ENCODE measurements around the gene EVI2A. TPM values are rescaled to one million over a fixed set of nuclear protein-coding genes. Genes with fewer than 3 reads are reported as not detected.
A peak's percentile ranks its signal among the peaks of the same experiment; 100 is the strongest.

EVI2A gene
- total and polyA plus RNA-seq, 2 experiments from 2014 or later: 1.3 TPM; not detected in 1

- no peaks in the 10 kb centered on the region for H3K4me1 ChIP-seq (ENCODE audit: insufficient read depth)
- peaks cover 9% of the 10 kb centered on the region; the same call in 2 of the 3 replicates for H3K36me3 Mint-ChIP-seq (ENCODE audit: low read depth)
- H3K9me2 ChIP-seq (ENCODE audit: insufficient read depth): no peaks in the 10 kb centered on the region
- no peak overlapping the region for H3K4me3 ChIP-seq
- peaks cover 3% of the 10 kb centered on the region; the same call in 1 of the 2 replicates for H3K36me3 ChIP-seq (ENCODE audit: insufficient read depth)
- ATAC-seq (no peak), DNase-seq (ENCODE audit: low spot score) (no peak)
- no peaks in the 10 kb centered on the region for H3K79me2 ChIP-seq (replicated peaks; ENCODE audit: insufficient read depth)
- H2AFZ ChIP-seq: no peak overlapping the region
- H3K4me3 Mint-ChIP-seq: no peak overlapping the region
- H3F3A ChIP-seq (replicated peaks; ENCODE audit: low read depth): no peaks in the 10 kb centered on the region
- H3K27ac Mint-ChIP-seq: peak overlapping the region; percentile 45
- no peak overlapping the region for H3K4me2 ChIP-seq
- H3K4me1 Mint-ChIP-seq: peaks cover 2% of the 10 kb centered on the region; the same call in 2 of the 3 replicates
- no peaks in the 10 kb centered on the region for H3K9me3 Mint-ChIP-seq
- no peaks in the 10 kb centered on the region for H4K20me1 ChIP-seq (replicated peaks; ENCODE audit: insufficient read depth)
- H3K27me3 ChIP-seq (ENCODE audit: insufficient read depth): no peaks in the 10 kb centered on the region
- no peaks in the 10 kb centered on the region for H3K27me3 Mint-ChIP-seq (ENCODE audit: insufficient read depth, low read depth, poor library complexity)
- TF ChIP-seq, protein P1, sequence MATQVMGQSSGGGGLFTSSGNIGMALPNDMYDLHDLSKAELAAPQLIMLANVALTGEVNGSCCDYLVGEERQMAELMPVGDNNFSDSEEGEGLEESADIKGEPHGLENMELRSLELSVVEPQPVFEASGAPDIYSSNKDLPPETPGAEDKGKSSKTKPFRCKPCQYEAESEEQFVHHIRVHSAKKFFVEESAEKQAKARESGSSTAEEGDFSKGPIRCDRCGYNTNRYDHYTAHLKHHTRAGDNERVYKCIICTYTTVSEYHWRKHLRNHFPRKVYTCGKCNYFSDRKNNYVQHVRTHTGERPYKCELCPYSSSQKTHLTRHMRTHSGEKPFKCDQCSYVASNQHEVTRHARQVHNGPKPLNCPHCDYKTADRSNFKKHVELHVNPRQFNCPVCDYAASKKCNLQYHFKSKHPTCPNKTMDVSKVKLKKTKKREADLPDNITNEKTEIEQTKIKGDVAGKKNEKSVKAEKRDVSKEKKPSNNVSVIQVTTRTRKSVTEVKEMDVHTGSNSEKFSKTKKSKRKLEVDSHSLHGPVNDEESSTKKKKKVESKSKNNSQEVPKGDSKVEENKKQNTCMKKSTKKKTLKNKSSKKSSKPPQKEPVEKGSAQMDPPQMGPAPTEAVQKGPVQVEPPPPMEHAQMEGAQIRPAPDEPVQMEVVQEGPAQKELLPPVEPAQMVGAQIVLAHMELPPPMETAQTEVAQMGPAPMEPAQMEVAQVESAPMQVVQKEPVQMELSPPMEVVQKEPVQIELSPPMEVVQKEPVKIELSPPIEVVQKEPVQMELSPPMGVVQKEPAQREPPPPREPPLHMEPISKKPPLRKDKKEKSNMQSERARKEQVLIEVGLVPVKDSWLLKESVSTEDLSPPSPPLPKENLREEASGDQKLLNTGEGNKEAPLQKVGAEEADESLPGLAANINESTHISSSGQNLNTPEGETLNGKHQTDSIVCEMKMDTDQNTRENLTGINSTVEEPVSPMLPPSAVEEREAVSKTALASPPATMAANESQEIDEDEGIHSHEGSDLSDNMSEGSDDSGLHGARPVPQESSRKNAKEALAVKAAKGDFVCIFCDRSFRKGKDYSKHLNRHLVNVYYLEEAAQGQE (IDR thresholded peaks at IDR 0.05; ENCODE audit: unreplicated experiment): no peak
- TF ChIP-seq, protein P2, sequence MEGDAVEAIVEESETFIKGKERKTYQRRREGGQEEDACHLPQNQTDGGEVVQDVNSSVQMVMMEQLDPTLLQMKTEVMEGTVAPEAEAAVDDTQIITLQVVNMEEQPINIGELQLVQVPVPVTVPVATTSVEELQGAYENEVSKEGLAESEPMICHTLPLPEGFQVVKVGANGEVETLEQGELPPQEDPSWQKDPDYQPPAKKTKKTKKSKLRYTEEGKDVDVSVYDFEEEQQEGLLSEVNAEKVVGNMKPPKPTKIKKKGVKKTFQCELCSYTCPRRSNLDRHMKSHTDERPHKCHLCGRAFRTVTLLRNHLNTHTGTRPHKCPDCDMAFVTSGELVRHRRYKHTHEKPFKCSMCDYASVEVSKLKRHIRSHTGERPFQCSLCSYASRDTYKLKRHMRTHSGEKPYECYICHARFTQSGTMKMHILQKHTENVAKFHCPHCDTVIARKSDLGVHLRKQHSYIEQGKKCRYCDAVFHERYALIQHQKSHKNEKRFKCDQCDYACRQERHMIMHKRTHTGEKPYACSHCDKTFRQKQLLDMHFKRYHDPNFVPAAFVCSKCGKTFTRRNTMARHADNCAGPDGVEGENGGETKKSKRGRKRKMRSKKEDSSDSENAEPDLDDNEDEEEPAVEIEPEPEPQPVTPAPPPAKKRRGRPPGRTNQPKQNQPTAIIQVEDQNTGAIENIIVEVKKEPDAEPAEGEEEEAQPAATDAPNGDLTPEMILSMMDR (conservative IDR thresholded peaks at IDR 0.05; ENCODE audit: low read depth in 2 of 2): no peak
- TF ChIP-seq EZH2phosphoT487 (IDR thresholded peaks at IDR 0.05; ENCODE audit: unreplicated experiment) (no peak), ZNF331 (CRISPR knock-in tag; IDR thresholded peaks at IDR 0.05; ENCODE audit: low read depth) (no peak), ZNF462 (CRISPR knock-in tag; IDR thresholded peaks at IDR 0.05) (no peak), POLR2AphosphoS5 (IDR thresholded peaks at IDR 0.05; ENCODE audit: low read depth) (no peak), ZNF114 (CRISPR knock-in tag; IDR thresholded peaks at IDR 0.05) (no peak)
- no peak overlapping the region for H3K27ac ChIP-seq (ENCODE audit: low read depth)
Observed at GRCh38 chr17:31357839-31358394, 36.5 kb upstream of the EVI2A start.

Data from GM23338 (cell line).